Stimulated activated CD4-positive, alpha-beta T cell treated with anti-CD3 and anti-CD28 coated beads, Interleukin-2, amount 100 ng/mL, for 48 hours (primary cell): ENCODE measurements around the gene SPATA32.
"Not testable (repeated sequence)": the region's sequence is repeated elsewhere in the genome, so short reads cannot be mapped to it uniquely, and the experiment has no call there.

ENCODE experiments used
- DNase-seq, 2 donors: peaks; one replicate each; pipeline ENCODE4 v3.0.0-alpha.2; 2020

Gene SPATA32

GRCh38 chr17:45270828-45271418 lies 9.0 kb upstream of the SPATA32 start:
- DNase-seq: peak; percentile 55 to 65

- DNase-seq: no peak
Measured at GRCh38 chr17:45269912-45270311, 8.0 kb upstream of the SPATA32 start.

- DNase-seq: no peak
Measured at GRCh38 chr17:45267436-45268055, 5.7 kb upstream of the SPATA32 start.

GRCh38 chr17:45266372-45266926 lies 4.6 kb upstream of the SPATA32 start:
- no peak for DNase-seq

- DNase-seq: no peak
Measured at GRCh38 chr17:45265821-45266220, 3.9 kb upstream of the SPATA32 start.

- DNase-seq: no peak
Measured at GRCh38 chr17:45264988-45265387, 3.1 kb upstream of the SPATA32 start.

- DNase-seq: no peak
Measured at GRCh38 chr17:45264430-45264829, 2.5 kb upstream of the SPATA32 start.

GRCh38 chr17:45263477-45263860 lies 1.6 kb upstream of the SPATA32 start:
- no peak for DNase-seq

GRCh38 chr17:45262516-45263476 lies 902 bp upstream of the SPATA32 start:
- DNase-seq: no peak

GRCh38 chr17:45260204-45260783 lies 1.6 kb downstream of the SPATA32 start:
- no peak for DNase-seq

GRCh38 chr17:45258981-45259380 lies 2.9 kb downstream of the SPATA32 start:
- DNase-seq: no peak

GRCh38 chr17:45257115-45257514 lies 4.8 kb downstream of the SPATA32 start:
- no peak for DNase-seq

GRCh38 chr17:45256114-45256966 lies 5.6 kb downstream of the SPATA32 start:
- no peak for DNase-seq

- DNase-seq: no peak
Measured at GRCh38 chr17:45255358-45255757, 6.5 kb downstream of the SPATA32 start.

- no peak for DNase-seq
Measured at GRCh38 chr17:45253879-45254278, 8.0 kb downstream of the SPATA32 start.

- DNase-seq: not testable (repeated sequence)
Measured at GRCh38 chr17:45253237-45253636, 8.7 kb downstream of the SPATA32 start.

GRCh38 chr17:45251931-45252330 lies 10.0 kb downstream of the SPATA32 start:
- no peak for DNase-seq

GRCh38 chr17:45248132-45248957 lies 13.5 kb downstream of the SPATA32 start:
- DNase-seq: peak; percentile 43 to 68

- DNase-seq: peak; percentile 96 to 97
Measured at GRCh38 chr17:45247429-45248131, 14.3 kb downstream of the SPATA32 start.

- DNase-seq: no peak
Measured at GRCh38 chr17:45246861-45247428, 14.9 kb downstream of the SPATA32 start.
